Activated naive CD8-positive, alpha-beta T cell treated with anti-CD3 and anti-CD28 coated beads, Interleukin-2, amount 50 U/mL, for 16 hours (primary cell): ENCODE measurements around the gene TF.
"Not testable (repeated sequence)": the region's sequence is repeated elsewhere in the genome, so short reads cannot be mapped to it uniquely, and the experiment has no call there.

Experiments
- DNase-seq: peaks from one replicate; pipeline ENCODE4 v3.0.0-alpha.2; 2020; ENCODE audit warnings: low read depth, low spot score

The TF gene

GRCh38 chr3:133763797-133764683, 17.8 kb downstream of the TF start:
- no peak for DNase-seq

- no peak for DNase-seq
Measured at GRCh38 chr3:133765256-133765655, 19.1 kb downstream of the TF start.

GRCh38 chr3:133767607-133768006, 21.4 kb downstream of the TF start:
- no peak for DNase-seq

- DNase-seq, result no peak
Measured at GRCh38 chr3:133769536-133769935, 23.3 kb downstream of the TF start.

DNA sequence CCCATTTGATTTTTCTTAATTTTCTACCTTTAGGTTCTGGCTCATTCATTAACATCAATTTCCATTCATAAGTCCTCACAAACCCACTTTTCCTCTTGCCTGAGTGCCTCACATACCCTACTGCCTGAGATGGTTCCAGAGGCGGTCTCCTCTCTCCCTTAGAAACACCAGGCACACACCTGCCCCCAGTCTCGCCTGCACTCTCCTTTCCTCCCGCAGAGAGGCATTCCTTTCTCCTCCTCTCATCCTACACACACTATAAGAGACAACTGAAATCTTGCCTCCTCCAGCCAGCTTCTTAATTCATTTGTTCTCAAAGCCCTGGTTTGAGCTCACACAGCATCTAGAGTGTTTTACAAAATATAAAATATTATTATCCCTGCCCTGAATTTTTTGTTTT, 27.5 kb downstream of the TF start:
- no peak for DNase-seq

DNA sequence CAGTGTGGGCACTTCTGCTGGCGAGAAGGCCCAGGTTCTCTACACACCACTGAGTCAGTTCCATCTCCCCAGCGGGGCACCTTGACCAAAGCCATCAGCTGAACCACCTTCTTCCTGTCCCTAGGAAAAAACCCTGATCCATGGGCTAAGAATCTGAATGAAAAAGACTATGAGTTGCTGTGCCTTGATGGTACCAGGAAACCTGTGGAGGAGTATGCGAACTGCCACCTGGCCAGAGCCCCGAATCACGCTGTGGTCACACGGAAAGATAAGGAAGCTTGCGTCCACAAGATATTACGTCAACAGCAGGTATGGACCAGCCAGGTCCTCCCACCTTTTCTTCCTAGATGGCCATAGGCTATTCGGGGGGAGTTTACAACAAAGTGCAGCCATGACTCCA, 29.1 kb downstream of the TF start:
- DNase-seq, result no peak

DNA sequence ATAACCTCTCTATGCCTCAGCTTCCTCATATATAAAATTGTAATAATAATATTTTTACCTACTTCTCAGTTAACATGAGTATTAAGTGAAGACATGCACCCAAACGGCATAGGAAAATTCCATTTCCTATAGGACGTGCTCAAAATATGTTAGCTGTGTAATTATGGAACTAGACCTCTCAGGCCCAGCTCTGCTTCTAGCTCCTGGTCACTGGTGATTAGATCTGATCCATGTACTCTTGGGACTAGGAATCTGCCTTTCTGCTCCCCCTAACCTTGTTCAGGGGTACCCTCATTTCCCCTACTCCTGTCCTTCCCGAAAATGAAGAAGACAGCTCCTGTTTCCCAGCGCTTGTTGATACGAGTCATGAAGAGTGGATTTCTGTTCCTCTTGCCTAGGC, 29.6 kb downstream of the TF start:
- DNase-seq, result no peak

DNA sequence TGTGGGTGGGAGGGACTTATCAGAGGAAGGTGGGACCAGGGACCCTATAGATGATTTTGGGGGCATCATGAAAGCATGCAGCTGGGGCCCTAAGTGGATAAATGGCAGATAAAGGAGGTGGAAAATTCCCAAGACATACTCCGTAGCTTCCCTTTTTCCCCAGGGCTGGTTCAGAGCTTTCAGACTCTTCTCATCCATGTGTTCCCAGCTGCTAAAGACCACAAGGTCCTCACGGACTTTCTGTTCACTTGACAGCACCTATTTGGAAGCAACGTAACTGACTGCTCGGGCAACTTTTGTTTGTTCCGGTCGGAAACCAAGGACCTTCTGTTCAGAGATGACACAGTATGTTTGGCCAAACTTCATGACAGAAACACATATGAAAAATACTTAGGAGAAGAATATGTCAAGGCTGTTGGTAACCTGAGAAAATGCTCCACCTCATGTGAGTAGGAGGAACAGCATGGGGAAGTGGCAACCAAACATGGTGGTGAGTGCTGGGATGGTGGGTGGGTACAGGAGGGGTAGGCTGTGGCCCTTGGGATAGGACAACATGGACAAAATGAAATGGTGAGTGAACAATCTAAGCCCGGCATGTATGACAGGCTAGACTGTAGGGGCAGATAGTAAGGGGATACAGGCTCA, 30.7 kb downstream of the TF start:
- DNase-seq, result no peak

- DNase-seq, result no peak
Measured at GRCh38 chr3:133777807-133778568, 31.8 kb downstream of the TF start.

GRCh38 chr3:133779626-133780203, 33.5 kb downstream of the TF start:
- no peak for DNase-seq

DNA sequence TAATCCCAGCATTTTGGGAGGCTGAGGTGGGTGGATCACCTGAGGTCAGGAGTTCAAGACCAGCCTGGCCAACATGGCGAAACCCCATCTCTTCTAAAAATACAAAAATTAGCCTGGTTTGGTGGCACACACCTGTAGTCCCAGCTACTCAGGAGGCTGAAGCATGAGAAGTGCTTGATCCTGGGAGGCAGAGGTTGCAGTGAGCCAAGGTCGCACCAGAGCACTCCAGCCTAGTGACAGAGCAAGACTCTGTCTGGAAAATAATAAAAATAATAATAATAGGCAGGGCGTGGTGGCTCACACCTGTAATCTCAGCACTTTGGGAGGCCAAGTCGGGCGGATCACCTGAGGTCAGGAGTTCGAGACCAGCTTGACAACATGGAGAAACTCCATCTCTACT, 34.6 kb downstream of the TF start:
- DNase-seq, result not testable (repeated sequence)

DNA sequence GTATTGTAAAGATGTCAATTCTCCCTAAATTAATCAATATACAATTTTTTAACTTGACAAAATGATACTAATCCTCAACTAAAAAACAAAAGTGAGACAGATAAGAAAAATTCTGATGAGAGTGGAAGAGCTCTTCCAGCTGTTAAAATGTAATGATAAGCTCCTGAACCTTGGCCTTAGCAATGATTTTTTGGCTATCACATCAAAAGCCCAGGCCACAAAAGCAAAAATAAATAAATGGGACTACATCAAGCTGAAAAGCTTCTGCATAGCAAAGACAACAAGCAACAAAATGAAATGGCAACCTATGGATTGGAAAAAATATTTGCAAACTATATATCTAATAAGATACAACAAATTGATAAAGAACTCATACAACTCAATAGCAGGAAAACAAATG, 35.4 kb downstream of the TF start:
- DNase-seq, result no peak

GRCh38 chr3:133782454-133782853, 36.3 kb downstream of the TF start:
- DNase-seq, result no peak

DNA sequence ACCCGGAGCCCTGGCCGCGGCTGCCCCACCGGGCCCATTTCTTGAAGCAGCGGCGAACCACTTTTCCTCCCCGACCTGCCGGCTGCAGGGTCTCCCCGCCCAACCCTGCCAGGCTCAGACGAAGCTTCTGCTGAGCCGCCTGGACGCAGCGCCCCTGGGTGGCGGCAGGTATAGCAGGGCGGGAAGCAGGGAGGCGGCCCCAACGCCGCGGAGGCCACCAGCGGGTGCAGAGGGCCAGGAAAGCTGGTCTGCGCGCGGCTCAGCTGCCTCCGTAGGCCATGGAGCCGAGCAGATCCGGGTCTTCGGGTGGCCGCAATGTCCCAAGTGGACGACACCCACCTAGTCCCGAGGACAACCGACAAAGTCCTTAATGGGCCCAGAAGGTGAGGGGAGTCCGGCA, 37.6 kb downstream of the TF start:
- no peak for DNase-seq

GRCh38 chr3:133788024-133788423, 41.8 kb downstream of the TF start:
- no peak for DNase-seq

- DNase-seq, result no peak
Measured at GRCh38 chr3:133792171-133792763, 46.1 kb downstream of the TF start.

DNA sequence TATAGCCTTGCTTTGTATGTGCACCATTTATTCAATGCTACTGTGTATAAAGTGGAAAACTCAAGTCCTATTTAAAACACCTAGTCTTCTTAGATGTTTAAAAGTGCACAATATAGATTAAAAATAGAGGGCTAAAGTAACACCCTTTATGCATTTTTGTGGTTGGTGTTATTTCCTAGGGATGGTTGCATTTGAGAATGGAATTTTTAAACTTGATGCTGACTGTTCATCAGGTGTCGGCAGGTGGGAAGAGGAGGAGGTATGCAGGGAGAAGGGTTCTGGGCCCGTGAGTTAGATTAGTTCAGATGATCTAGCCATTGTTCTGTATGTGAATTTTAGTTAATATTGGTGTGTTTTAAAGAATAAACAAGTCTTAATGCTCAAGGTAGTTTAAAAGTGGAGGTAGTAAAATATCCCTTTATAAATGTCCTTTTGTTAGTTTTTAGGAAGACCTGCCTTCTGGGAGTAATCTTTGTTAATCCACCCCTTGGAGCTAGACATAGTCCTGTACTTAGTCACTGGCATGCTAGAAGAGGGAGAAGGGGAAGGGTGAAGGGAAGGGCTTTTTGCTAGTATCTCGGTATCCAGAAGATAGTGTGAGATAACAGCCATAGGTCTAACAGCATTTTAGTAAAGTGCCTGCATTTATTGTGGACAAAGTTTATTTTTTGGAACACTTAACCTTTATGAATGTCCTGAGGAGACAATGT, 51.4 kb downstream of the TF start:
- DNase-seq, result no peak

- no peak for DNase-seq
Measured at GRCh38 chr3:133799794-133800585, 53.8 kb downstream of the TF start.

DNA sequence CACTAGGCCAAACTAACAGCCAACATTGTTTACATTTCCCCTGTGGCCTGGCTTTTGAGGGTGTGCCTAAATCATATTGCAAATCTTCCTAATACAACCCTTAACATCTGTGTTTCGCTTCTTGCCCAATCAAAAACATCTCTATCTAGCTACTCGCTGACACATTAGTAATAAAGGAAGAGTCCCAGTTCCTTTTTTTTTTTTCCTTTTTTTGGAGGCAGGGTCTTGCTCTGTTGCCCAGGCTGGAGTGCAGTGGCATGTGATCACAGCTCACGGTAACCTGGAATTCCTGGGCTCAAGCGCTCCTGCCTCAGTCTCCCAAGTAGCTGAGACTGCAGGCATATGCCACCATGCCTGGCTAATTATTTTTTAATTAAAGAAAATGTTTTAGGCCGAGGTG, 57.3 kb downstream of the TF start:
- DNase-seq, result no peak

DNA sequence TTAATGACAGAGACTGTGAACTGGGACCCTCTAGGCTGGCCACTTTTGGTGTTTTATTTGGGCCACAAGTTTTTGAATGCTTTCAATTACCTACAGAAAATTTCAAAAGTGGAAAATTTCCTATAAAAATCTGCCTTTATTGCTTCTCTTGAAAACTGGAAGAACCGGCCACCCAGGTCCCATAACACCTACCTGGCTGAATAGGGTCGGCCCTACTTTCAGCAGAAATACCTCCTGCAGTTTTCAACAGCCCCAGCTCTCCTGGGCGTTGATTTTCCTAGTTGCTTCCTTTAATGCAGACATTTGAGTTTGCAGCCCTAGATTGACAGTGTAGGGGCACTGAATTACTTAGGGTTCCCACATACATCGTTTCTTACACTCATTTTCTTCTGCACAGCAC, 58.7 kb downstream of the TF start:
- no peak for DNase-seq
